GM12878 (cell line): Measurements from ENCODE around the gene PPL. TPM values are rescaled to one million over a fixed set of nuclear protein-coding genes. Genes with fewer than 3 reads are reported as not detected.

ENCODE experiments used
- ATAC-seq: fragments of 200-7000 bp; cut with Tn5 transposase; 3 replicates; pipeline ENCODE4 v1.9.1; 2020; ENCODE audit warnings: mild to moderate bottlenecking, moderate library complexity
- BruUV-seq: library from RNA; stranded (reverse); fragments of 400-500 nt; replicated peaks from 2 replicates; lab custom pipeline; 2021; lab: Mats Ljungman, UMichigan
- CTCF ChIA-PET: fragments of 300-600 bp; sonication (Branson Sonifier 250); formaldehyde crosslinking; extraction: SDS; loops from one replicate; lab custom pipeline; 2021; ENCODE audit warnings: inconsistent platforms; lab: Yijun Ruan, JAX
- POLR2A ChIA-PET: fragments of 350-600 bp; formaldehyde crosslinking; extraction: SDS; loops from one replicate; lab custom pipeline; 2021; ENCODE audit warnings: inconsistent platforms; lab: Charles Lee
- RAD21 ChIA-PET: fragments of 300-600 bp; sonication (Branson Sonifier 250); formaldehyde crosslinking; loops from one replicate; lab custom pipeline; 2023; ENCODE audit warnings: antibody characterized with exemption; ENCODE audit not compliant: unreplicated experiment; lab: Charles Lee
- SMC1A ChIA-PET: fragments of 300-600 bp; sonication (Branson Sonifier 250); formaldehyde crosslinking; loops from one replicate; lab custom pipeline; 2023; ENCODE audit not compliant: unreplicated experiment, uncharacterized antibody; lab: Charles Lee
- DNase-seq: peaks from one replicate; pipeline ENCODE4 v3.0.0-alpha.2; 2011; ENCODE audit warnings: low read depth, low spot score
- FAIRE-seq: peaks from 3 replicates; lab custom pipeline; 2011; peaks lifted over from hg19 to GRCh38; lab: Jason Lieb, UNC
- H2AFZ ChIP-seq: 2 replicates; pipeline ENCODE4 v1.6.0; 2011; ENCODE audit warnings: low read depth, low read length, control low read depth; ENCODE audit not compliant: control insufficient read depth
- H3K27ac ChIP-seq: 2 replicates; pipeline ENCODE4 v1.5.1; 2011; ENCODE audit warnings: control low read depth; ENCODE audit not compliant: control insufficient read depth, insufficient read depth
- H3K27me3 ChIP-seq, 2 experiments: replicated peaks in 1 of 2; 2 replicates each; pipeline versions ENCODE4 v1.6.0 to v1.6.1; 2011; ENCODE audit warnings: low read length in 1 of 2; ENCODE audit not compliant: control insufficient read depth in 2 of 2, insufficient read depth in 2 of 2
- H3K36me3 ChIP-seq, 2 experiments: 2 replicates each; pipeline ENCODE4 v1.5.1; 2011; ENCODE audit warnings: low read length in 1 of 2; ENCODE audit not compliant: control insufficient read depth in 2 of 2, insufficient read depth in 2 of 2
- H3K4me1 ChIP-seq: 2 replicates; pipeline ENCODE4 v1.6.1; 2011; ENCODE audit warnings: mild to moderate bottlenecking, low read length, moderate library complexity, mixed read lengths; ENCODE audit not compliant: control insufficient read depth, insufficient read depth
- H3K4me2 ChIP-seq: 2 replicates; pipeline ENCODE4 v1.6.0; 2011; ENCODE audit warnings: control low read depth; ENCODE audit not compliant: control insufficient read depth, insufficient read depth
- H3K4me3 ChIP-seq: fragments of 200-600 bp; sonication (generic); 2 replicates; pipeline ENCODE4 v1.5.1; 2016
- H3K79me2 ChIP-seq: 2 replicates; pipeline ENCODE4 v1.6.0; 2011; ENCODE audit warnings: low read length; ENCODE audit not compliant: control insufficient read depth, insufficient read depth
- H3K9ac ChIP-seq: 2 replicates; pipeline ENCODE4 v1.8.0; 2011; ENCODE audit warnings: low read length, control low read depth, mixed read lengths; ENCODE audit not compliant: control insufficient read depth, insufficient read depth
- H3K9me3 ChIP-seq: replicated peaks from 3 replicates; pipeline ENCODE4 v1.5.1; 2011; ENCODE audit warnings: mild to moderate bottlenecking, low read length; ENCODE audit not compliant: control insufficient read depth, insufficient read depth
- H4K20me1 ChIP-seq: 2 replicates; pipeline ENCODE4 v1.6.0; 2011; ENCODE audit not compliant: control insufficient read depth, insufficient read depth
- CBX5 ChIP-seq: sonication (generic); IDR thresholded peaks from 2 replicates; pipeline ENCODE4 v1.6.1; 2016; ENCODE audit warnings: low read depth, moderate library complexity, mild to moderate bottlenecking, inconsistent platforms
- STAT1 ChIP-seq: fragments of 450-650 bp; conservative IDR thresholded peaks from 2 replicates; pipeline ENCODE4 v1.6.1; 2014; ENCODE audit warnings: antibody characterized with exemption, mild to moderate bottlenecking
- WGBS: methylation state at CpG from one replicate; pipeline ENCODE4 v1.1.6; 2016; ENCODE audit warnings: low lambda C conversion rate; ENCODE audit not compliant: insufficient replicate concordance, insufficient coverage; ENCODE audit errors: missing lambda C conversion rate; 5-methylcytosine and 5-hydroxymethylcytosine counted together
- in situ Hi-C: fragments of 300-500 bp; cut with MboI; formaldehyde crosslinking; loops from 9 replicates; pipeline ENCODE4 v1.14.3; 2018; ENCODE audit warnings: mixed read lengths
- intact Hi-C: fragments of 100-400 bp; cut with micrococcal nuclease; formaldehyde crosslinking; loops from one replicate; pipeline ENCODE4 v1.14.2; 2022; ENCODE audit not compliant: unreplicated experiment
- polyA plus RNA-seq, 11 experiments: library from polyadenylated mRNA; depleted of rRNA in 4 of 11; unstranded in 6 of 11; stranded (reverse) in 5 of 11; fragments of >200 nt; fragmentation: Nextera tagmentation in 4 of 11; fragmentation: Illumina TruSeq in 1 of 11; extraction: Ambion mirVana in 4 of 11; extraction: Trizol in 1 of 11; gene quantifications; 1 replicate in 1 of 11; 2 replicates in 10 of 11; pipeline versions ENCODE4 v1.2.1 to v1.2.3, GENCODE V29; 2011 to 2016; ENCODE audit warnings: inconsistent platforms in 2 of 11, missing spikeins in 2 of 11, low read depth in 1 of 11
- total RNA-seq, 4 experiments: library from RNA; depleted of rRNA in 3 of 4; stranded (reverse); fragments of >200 nt in 3 of 4; fragmentation: Illumina TruSeq in 1 of 4; extraction: Trizol in 1 of 4; gene quantifications; 2 replicates each; pipeline versions ENCODE4 v1.2.1 to v1.2.3, GENCODE V29; 2013 to 2021
- TF ChIP-seq, protein P1 (sequence below): fragments of 450-650 bp; conservative IDR thresholded peaks from 2 replicates; pipeline ENCODE4 v1.6.1; 2017; ENCODE audit warnings: mild to moderate bottlenecking, moderate library complexity

The PPL gene
- total and polyA plus RNA-seq, 10 of the 15 experiments (the other 5 are each of a cell fraction or from before 2014, with no cell fraction given) = 0.03 to 0.47 (median 0.05) TPM; not detected in 2

DNA sequence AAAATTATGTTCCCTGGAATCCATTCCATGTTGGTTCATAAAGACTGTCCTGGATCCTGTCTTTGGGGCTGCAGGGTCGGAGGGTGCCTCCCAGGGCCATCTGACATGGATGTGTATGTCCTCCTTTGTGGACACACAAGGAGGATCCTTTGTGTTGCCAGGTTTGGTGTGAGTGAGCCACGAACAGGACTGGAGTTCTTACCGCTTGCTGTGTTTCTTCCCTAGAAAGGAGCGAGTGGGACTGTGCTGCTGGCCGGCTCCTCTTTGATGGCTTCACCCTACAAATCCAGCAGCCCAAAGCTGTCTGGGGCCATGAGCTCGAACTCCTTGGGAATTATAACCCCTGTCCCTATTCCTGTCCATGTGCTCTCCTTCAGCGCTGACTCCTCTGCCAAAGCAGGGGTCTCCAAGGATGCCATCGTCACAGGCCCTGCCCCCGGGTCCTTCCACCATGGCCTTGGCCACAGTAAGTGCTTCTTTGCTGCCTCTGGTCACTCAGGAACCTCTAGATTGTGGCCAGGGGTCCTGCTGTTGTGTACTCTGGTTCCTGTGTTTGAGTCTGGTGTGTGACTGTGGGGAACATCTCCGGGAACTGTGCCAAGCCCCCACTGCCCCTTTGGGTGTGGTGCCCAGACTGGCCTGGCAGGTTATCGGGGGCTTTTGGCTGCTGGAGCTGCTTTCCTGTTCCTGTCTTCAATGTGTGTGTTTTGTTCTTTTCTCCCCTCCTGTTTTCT is 60.1 kb downstream of the PPL start (continued):
- TF ChIP-seq, protein P1, sequence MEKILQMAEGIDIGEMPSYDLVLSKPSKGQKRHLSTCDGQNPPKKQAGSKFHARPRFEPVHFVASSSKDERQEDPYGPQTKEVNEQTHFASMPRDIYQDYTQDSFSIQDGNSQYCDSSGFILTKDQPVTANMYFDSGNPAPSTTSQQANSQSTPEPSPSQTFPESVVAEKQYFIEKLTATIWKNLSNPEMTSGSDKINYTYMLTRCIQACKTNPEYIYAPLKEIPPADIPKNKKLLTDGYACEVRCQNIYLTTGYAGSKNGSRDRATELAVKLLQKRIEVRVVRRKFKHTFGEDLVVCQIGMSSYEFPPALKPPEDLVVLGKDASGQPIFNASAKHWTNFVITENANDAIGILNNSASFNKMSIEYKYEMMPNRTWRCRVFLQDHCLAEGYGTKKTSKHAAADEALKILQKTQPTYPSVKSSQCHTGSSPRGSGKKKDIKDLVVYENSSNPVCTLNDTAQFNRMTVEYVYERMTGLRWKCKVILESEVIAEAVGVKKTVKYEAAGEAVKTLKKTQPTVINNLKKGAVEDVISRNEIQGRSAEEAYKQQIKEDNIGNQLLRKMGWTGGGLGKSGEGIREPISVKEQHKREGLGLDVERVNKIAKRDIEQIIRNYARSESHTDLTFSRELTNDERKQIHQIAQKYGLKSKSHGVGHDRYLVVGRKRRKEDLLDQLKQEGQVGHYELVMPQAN = no peak
- no peak for TF ChIP-seq STAT1

DNA sequence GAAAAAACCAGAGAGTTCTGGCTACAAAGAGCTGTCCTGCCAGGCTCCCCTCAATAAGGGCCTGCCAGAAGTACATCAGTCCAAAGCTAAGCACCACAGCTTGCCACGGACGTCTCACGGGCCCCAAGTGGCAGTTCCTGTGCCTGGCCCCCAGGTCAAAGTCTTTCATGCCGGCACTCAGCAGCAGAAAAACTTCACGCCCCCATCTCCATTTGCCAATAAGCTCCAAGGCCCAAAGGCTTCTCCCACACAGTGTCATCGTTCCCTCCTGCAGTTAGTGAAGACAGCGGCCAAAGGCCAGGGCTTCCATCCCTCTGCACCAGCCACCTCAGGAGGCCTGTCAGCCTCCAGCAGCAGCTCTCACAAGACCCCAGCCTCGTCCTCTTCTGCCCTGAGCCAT is 62.3 kb downstream of the PPL start:
- CTCF ChIA-PET = interaction anchor here (0.6 kb wide), 1 partner anchor 127 kb away, joined by 3 read pairs; no protein-coding TSS in a partner anchor
- no peak for DNase-seq
- Histone ChIP-seq H3K27ac (no peak overlapping the region), H3K4me2 (no peak overlapping the region), H4K20me1 (no peaks in the 10 kb centered on the region), H3K4me1 (no peaks in the 10 kb centered on the region), H2AFZ (no peak overlapping the region), H3K79me2 (no peaks in the 10 kb centered on the region), H3K9ac (no peak overlapping the region), H3K36me3 (peaks cover 42 to 56% of the 10 kb centered on the region in 2 experiments), H3K4me3 (no peak overlapping the region), H3K9me3 (no peaks in the 10 kb centered on the region), H3K27me3 (no peaks in the 10 kb centered on the region)
- TSS peak; percentile 56 for BruUV-seq
- in situ Hi-C loops (no loop called here), intact Hi-C loops (no loop called here)
- WGBS = 91% methylated on average over 8 of the region's 8 CpGs
- POLR2A ChIA-PET = no interaction called here
- no peak for ATAC-seq
- SMC1A ChIA-PET = no interaction called here
- RAD21 ChIA-PET = no interaction called here
- no peak for FAIRE-seq
- TF ChIP-seq CBX5 = no peak
